Liver (tissue), 9 donors: ENCODE measurements around the gene AMZ1. TPM values are rescaled to one million over a fixed set of nuclear protein-coding genes. Genes with fewer than 3 reads are reported as not detected.
A peak's percentile ranks its signal among the peaks of the same experiment; 100 is the strongest.
"Not testable (repeated sequence)": the region's sequence is repeated elsewhere in the genome, so short reads cannot be mapped to it uniquely, and the experiment has no call there.

ENCODE experiments used
- DNase-seq: peaks from one replicate; pipeline ENCODE4 v3.0.0-alpha.2; 2017; ENCODE audit warnings: low spot score
- H3K27ac ChIP-seq, 2 donors: one replicate each; pipeline ENCODE4 v1.7.0; 2013; ENCODE audit warnings: inconsistent platforms in 2 of 2, low read length in 2 of 2, control low read depth in 1 of 2, low read depth in 1 of 2, mild to moderate bottlenecking in 1 of 2
- H3K27me3 ChIP-seq, 4 donors: one replicate each; pipeline versions ENCODE4 v1.6.1 to v1.7.0; 2013; ENCODE audit warnings: low read length in 3 of 4, inconsistent platforms in 1 of 4, mild to moderate bottlenecking in 1 of 4, moderate library complexity in 1 of 4; ENCODE audit not compliant: control insufficient read depth in 4 of 4, insufficient read depth in 4 of 4
- H3K36me3 ChIP-seq, 4 donors: one replicate each; pipeline versions ENCODE4 v1.6.1 to v1.7.0; 2013; ENCODE audit warnings: low read length in 3 of 4, mild to moderate bottlenecking in 3 of 4, low read depth in 1 of 4, moderate library complexity in 1 of 4; ENCODE audit not compliant: control insufficient read depth in 4 of 4, insufficient read depth in 3 of 4
- H3K4me1 ChIP-seq, 4 donors: one replicate each; pipeline versions ENCODE4 v1.6.1 to v1.7.0; 2013; ENCODE audit warnings: low read length in 3 of 4, mild to moderate bottlenecking in 3 of 4, moderate library complexity in 1 of 4; ENCODE audit not compliant: control insufficient read depth in 4 of 4, insufficient read depth in 4 of 4
- H3K4me3 ChIP-seq, 3 donors: one replicate each; pipeline versions ENCODE4 v1.6.1 to v1.7.0; 2013; ENCODE audit warnings: low read length in 3 of 3, control low read depth in 1 of 3, low read depth in 1 of 3, mild to moderate bottlenecking in 1 of 3
- H3K9ac ChIP-seq, 2 donors: one replicate each; pipeline ENCODE4 v1.7.0; 2013; ENCODE audit warnings: low read length in 2 of 2, mild to moderate bottlenecking in 2 of 2, moderate library complexity in 2 of 2, control low read depth in 1 of 2, low read depth in 1 of 2
- H3K9me3 ChIP-seq, 4 donors: one replicate each; pipeline versions ENCODE4 v1.6.1 to v1.7.0; 2013; ENCODE audit warnings: low read length in 3 of 4; ENCODE audit not compliant: control insufficient read depth in 4 of 4
- CTCF ChIP-seq: fragments of 150-350 bp; IDR thresholded peaks from 2 replicates; pipeline ENCODE4 v1.5.1; 2017; ENCODE audit warnings: improper control_type of control experiment, low read depth, low read length; ENCODE audit not compliant: missing input control
- HNF4A ChIP-seq, 2 donors: conservative IDR thresholded peaks; 2 replicates each; pipeline ENCODE4 v1.6.1; 2016; ENCODE audit warnings: antibody characterized with exemption in 2 of 2, mild to moderate bottlenecking in 2 of 2
- NR2F2 ChIP-seq: IDR thresholded peaks from 2 replicates; pipeline ENCODE4 v1.6.1; 2016; ENCODE audit warnings: antibody characterized with exemption
- RAD21 ChIP-seq, 2 donors: IDR thresholded peaks; 2 replicates each; pipeline ENCODE4 v1.6.1; 2016; ENCODE audit warnings: antibody characterized with exemption in 2 of 2, mild to moderate bottlenecking in 2 of 2
- REST ChIP-seq: IDR thresholded peaks from 2 replicates; pipeline ENCODE4 v1.6.1; 2016; ENCODE audit warnings: antibody characterized with exemption, mild to moderate bottlenecking
- RXRA ChIP-seq, 2 donors: IDR thresholded peaks; 2 replicates each; pipeline ENCODE4 v1.6.1; 2017 to 2018; ENCODE audit warnings: antibody characterized with exemption in 2 of 2, mild to moderate bottlenecking in 1 of 2
- WGBS: extraction: QIAGEN DNeasy Blood & Tissue Kit; methylation state at CpG from one replicate; pipeline ENCODE4 v1.1.7; 2013; 5-methylcytosine and 5-hydroxymethylcytosine counted together
- polyA plus RNA-seq, 2 donors: library from polyadenylated mRNA; stranded (reverse) in 1 of 2; unstranded in 1 of 2; fragments of 200-250 nt in 1 of 2; fragments of >200 nt in 1 of 2; fragmentation: Nextera tagmentation in 1 of 2; extraction: Ambion mirVana in 1 of 2; gene quantifications; one replicate each; pipeline versions ENCODE4 v1.2.1 to v1.2.3, GENCODE V29; 2013 to 2015
- total RNA-seq, 2 donors: library from RNA; depleted of rRNA; stranded (reverse); fragments of >200 nt; gene quantifications; one replicate each; pipeline ENCODE4 v1.2.3, GENCODE V29; 2014
- donor health status: healthy.
- donor health status: healthy.
- donor health status: healthy.
- donor health status: healthy.
- donor health status: healthy.

Gene AMZ1
- total and polyA plus RNA-seq, 4 donors, result 0.10 to 1.3 (median 1.1) TPM; not detected in 1

- TF ChIP-seq CTCF (no peak), RXRA (IDR thresholded peaks at IDR 0.05) (no peak), NR2F2 (no peak), HNF4A (conservative IDR thresholded peaks at IDR 0.05) (no peak)
Measured at GRCh38 chr7:2670171-2670570, 17.8 kb upstream of the AMZ1 start (continued).

GRCh38 chr7:2670720-2671391 lies 17.1 kb upstream of the AMZ1 start:
- Histone ChIP-seq H3K4me3 (no peak overlapping the region), H3K4me1 (peaks cover 0 to 16% (median 12%) of the 10 kb centered on the region in 4 donors), H3K9ac (no peak overlapping the region), H3K27me3 (no peaks in the 10 kb centered on the region), H3K27ac (no peak overlapping the region), H3K36me3 (no peaks in the 10 kb centered on the region), H3K9me3 (no peaks in the 10 kb centered on the region)
- WGBS, result 23% methylated on average over 25 of the region's 25 CpGs
- peak; percentile 69 for DNase-seq
- TF ChIP-seq REST (no peak), RAD21 (IDR thresholded peaks at IDR 0.05) (peak; percentile 79 to 89), CTCF (peak; percentile 72)

GRCh38 chr7:2673214-2673613 lies 14.8 kb upstream of the AMZ1 start:
- H3K36me3 ChIP-seq, H3K9me3 ChIP-seq, H3K4me1 ChIP-seq, H3K27ac ChIP-seq, H3K27me3 ChIP-seq, DNase-seq, H3K4me3 ChIP-seq, H3K9ac ChIP-seq: not testable (repeated sequence)
- 40% methylated on average over 6 of the region's 6 CpGs for WGBS
